Mesenchymal stem cell (in vitro differentiated cells and primary cell): Measurements from ENCODE around the gene UBR3.
A peak's percentile ranks its signal among the peaks of the same experiment; 100 is the strongest.

Source experiments
- DNase-seq: peaks from one replicate; pipeline ENCODE4 v3.0.0-alpha.2; 2013
- H2AFZ ChIP-seq: one replicate; pipeline ENCODE4 v1.6.1; 2013; ENCODE audit warnings: low read depth, mild to moderate bottlenecking, control low read depth, inconsistent platforms, low read length, moderate library complexity
- H2AK5ac ChIP-seq: 2 replicates; pipeline ENCODE4 v1.6.1; 2013; ENCODE audit warnings: low read length, moderate library complexity, mild to moderate bottlenecking, inconsistent platforms; ENCODE audit not compliant: severe bottlenecking
- H2BK120ac ChIP-seq: one replicate; pipeline ENCODE4 v1.6.1; 2013; ENCODE audit warnings: low read depth, mild to moderate bottlenecking, inconsistent platforms, low read length, moderate library complexity
- H2BK12ac ChIP-seq, 2 experiments: one replicate each; pipeline ENCODE4 v1.6.1; 2013; ENCODE audit warnings: inconsistent platforms in 2 of 2, low read length in 2 of 2, mild to moderate bottlenecking in 2 of 2, moderate library complexity in 2 of 2, control low read depth in 1 of 2
- H2BK15ac ChIP-seq: one replicate; pipeline ENCODE4 v1.6.1; 2013; ENCODE audit warnings: mild to moderate bottlenecking, low read depth, inconsistent platforms; ENCODE audit not compliant: poor library complexity, severe bottlenecking
- H2BK5ac ChIP-seq: 2 replicates; pipeline ENCODE4 v1.6.1; 2013; ENCODE audit warnings: low read depth, mild to moderate bottlenecking, low read length, control low read depth, inconsistent platforms; ENCODE audit not compliant: poor library complexity, severe bottlenecking
- H3K14ac ChIP-seq, 2 experiments: one replicate each; pipeline ENCODE4 v1.6.1; 2013; ENCODE audit warnings: inconsistent platforms in 2 of 2, low read length in 2 of 2, control low read depth in 1 of 2, mild to moderate bottlenecking in 1 of 2, moderate library complexity in 1 of 2
- H3K18ac ChIP-seq, 2 experiments: one replicate each; pipeline ENCODE4 v1.6.1; 2013; ENCODE audit warnings: inconsistent platforms in 2 of 2, low read length in 2 of 2, control low read depth in 1 of 2, low read depth in 1 of 2, mild to moderate bottlenecking in 1 of 2
- H3K23ac ChIP-seq, 2 experiments: one replicate each; pipeline ENCODE4 v1.6.1; 2013; ENCODE audit warnings: inconsistent platforms in 2 of 2, low read length in 2 of 2, mild to moderate bottlenecking in 2 of 2, moderate library complexity in 2 of 2, control low read depth in 1 of 2
- H3K27ac ChIP-seq: 2 replicates; pipeline ENCODE4 v1.5.1; 2013; ENCODE audit warnings: mild to moderate bottlenecking, moderate library complexity, low read length, control low read depth, inconsistent platforms; ENCODE audit not compliant: poor library complexity, severe bottlenecking
- H3K27me3 ChIP-seq, 2 experiments: 2 replicates each; pipeline versions ENCODE4 v1.6.1 to v1.7.0; 2013; ENCODE audit warnings: low read length in 2 of 2, mild to moderate bottlenecking in 2 of 2, moderate library complexity in 2 of 2, control low read depth in 1 of 2, inconsistent platforms in 1 of 2; ENCODE audit not compliant: control insufficient read depth in 1 of 2, insufficient read depth in 1 of 2
- H3K36me3 ChIP-seq, 2 experiments: 2 replicates each; pipeline versions ENCODE4 v1.6.1 to v1.7.0; 2013; ENCODE audit warnings: low read length in 2 of 2, control low read depth in 1 of 2, inconsistent platforms in 1 of 2, low read depth in 1 of 2, mild to moderate bottlenecking in 1 of 2; ENCODE audit not compliant: insufficient read depth in 2 of 2, control insufficient read depth in 1 of 2
- H3K4ac ChIP-seq, 2 experiments: one replicate each; pipeline ENCODE4 v1.6.1; 2013; ENCODE audit warnings: inconsistent platforms in 2 of 2, low read length in 2 of 2, mild to moderate bottlenecking in 2 of 2, moderate library complexity in 2 of 2, control low read depth in 1 of 2, low read depth in 1 of 2
- H3K4me1 ChIP-seq: 2 replicates; pipeline ENCODE4 v1.6.1; 2013; ENCODE audit warnings: low read depth, low read length, control low read depth; ENCODE audit not compliant: control insufficient read depth, insufficient read depth
- H3K4me2 ChIP-seq: 2 replicates; pipeline ENCODE4 v1.6.1; 2013; ENCODE audit warnings: low read length, mild to moderate bottlenecking, inconsistent platforms; ENCODE audit not compliant: poor library complexity, severe bottlenecking
- H3K4me3 ChIP-seq, 2 experiments: 2 replicates each; pipeline versions ENCODE4 v1.5.1 to v1.7.0; 2013; ENCODE audit warnings: low read length in 2 of 2, mild to moderate bottlenecking in 2 of 2, control low read depth in 1 of 2, low read depth in 1 of 2; ENCODE audit not compliant: insufficient read depth in 1 of 2
- H3K79me1 ChIP-seq: replicated peaks from 2 replicates; pipeline ENCODE4 v1.6.1; 2013; ENCODE audit warnings: mild to moderate bottlenecking, control low read depth, low read length, inconsistent platforms; ENCODE audit not compliant: poor library complexity, severe bottlenecking
- H3K9ac ChIP-seq: 2 replicates; pipeline ENCODE4 v1.7.0; 2013; ENCODE audit warnings: mild to moderate bottlenecking, low read length, moderate library complexity
- H3K9me3 ChIP-seq: 2 replicates; pipeline ENCODE4 v1.7.0; 2013; ENCODE audit warnings: mild to moderate bottlenecking, low read length; ENCODE audit not compliant: control insufficient read depth
- H4K8ac ChIP-seq: one replicate; pipeline ENCODE4 v1.6.1; 2013; ENCODE audit warnings: inconsistent platforms, mild to moderate bottlenecking, low read length, moderate library complexity
- H4K91ac ChIP-seq: one replicate; pipeline ENCODE4 v1.6.1; 2013; ENCODE audit warnings: mild to moderate bottlenecking, low read length, inconsistent platforms
- WGBS: methylation state at CpG from one replicate; pipeline ENCODE4 v1.1.7; 2013; ENCODE audit warnings: mixed read lengths; 5-methylcytosine and 5-hydroxymethylcytosine counted together

UBR3 gene

GRCh38 chr2:170022692-170023091 is 195.4 kb downstream of the UBR3 start:
- no peaks in the 10 kb centered on the region for H3K4me1 ChIP-seq

GRCh38 chr2:170024721-170025120 is 197.5 kb downstream of the UBR3 start:
- DNase-seq, result no peak
- no peak overlapping the region for H4K91ac ChIP-seq
- no peak overlapping the region for H2BK15ac ChIP-seq
- no peak overlapping the region for H3K4me3 ChIP-seq
- H2AFZ ChIP-seq, result no peak overlapping the region
- no peak overlapping the region for H2BK5ac ChIP-seq
- H3K9me3 ChIP-seq, result no peaks in the 10 kb centered on the region
- H2AK5ac ChIP-seq, result no peak overlapping the region
- no peaks in the 10 kb centered on the region for H3K79me1 ChIP-seq
- 100% methylated on average over 1 of the region's 1 CpG for WGBS
- H3K27me3 ChIP-seq, result no peaks in the 10 kb centered on the region
- peaks cover 0 to 11% of the 10 kb centered on the region in 2 experiments for H3K36me3 ChIP-seq
- no peak overlapping the region for H4K8ac ChIP-seq
- no peak overlapping the region for H3K14ac ChIP-seq
- no peak overlapping the region for H3K9ac ChIP-seq
- H3K4ac ChIP-seq, result no peak overlapping the region
- no peak overlapping the region for H2BK120ac ChIP-seq
- no peak overlapping the region for H3K23ac ChIP-seq
- no peaks in the 10 kb centered on the region for H3K4me1 ChIP-seq
- no peak overlapping the region for H3K4me2 ChIP-seq
- H2BK12ac ChIP-seq, result no peak overlapping the region
- no peak overlapping the region for H3K27ac ChIP-seq
- H3K18ac ChIP-seq, result no peak overlapping the region

More at GRCh38 chr2:170022692-170023091, 195.4 kb downstream of the UBR3 start:
- no peak overlapping the region for H3K27ac ChIP-seq
- H3K79me1 ChIP-seq, result no peaks in the 10 kb centered on the region
- no peaks in the 10 kb centered on the region for H3K27me3 ChIP-seq
- H3K18ac ChIP-seq, result no peak overlapping the region
- peak; percentile 80 for DNase-seq
- no peak overlapping the region for H3K9ac ChIP-seq
- H2BK15ac ChIP-seq, result no peak overlapping the region
- no peak overlapping the region for H2AK5ac ChIP-seq
- no peak overlapping the region for H4K8ac ChIP-seq
- H4K91ac ChIP-seq, result no peak overlapping the region
- no peak overlapping the region for H3K4ac ChIP-seq
- H2BK120ac ChIP-seq, result no peak overlapping the region
- no peak overlapping the region for H3K4me3 ChIP-seq
- H3K36me3 ChIP-seq, result no peaks in the 10 kb centered on the region
- no peak overlapping the region for H3K4me2 ChIP-seq
- H2AFZ ChIP-seq, result no peak overlapping the region
- H3K9me3 ChIP-seq, result no peaks in the 10 kb centered on the region
- H2BK5ac ChIP-seq, result no peak overlapping the region
- no peak overlapping the region for H3K23ac ChIP-seq
- no peak overlapping the region for H3K14ac ChIP-seq
- H2BK12ac ChIP-seq, result no peak overlapping the region

GRCh38 chr2:170025223-170025622 is 198.0 kb downstream of the UBR3 start:
- no peak for DNase-seq
- H3K4me3 ChIP-seq, result no peak overlapping the region
- WGBS, result 97% methylated on average over 2 of the region's 2 CpGs

GRCh38 chr2:170026361-170026760 is 199.1 kb downstream of the UBR3 start:
- no CpG with 5 or more reads among the region's 1 CpG for WGBS
- Histone ChIP-seq H3K36me3 (peaks cover 3 to 25% of the 10 kb centered on the region in 2 experiments), H2AK5ac (no peak overlapping the region), H2BK15ac (no peak overlapping the region), H4K8ac (no peak overlapping the region), H3K4me1 (no peaks in the 10 kb centered on the region), H2BK5ac (no peak overlapping the region), H3K14ac (no peak overlapping the region), H3K4ac (no peak overlapping the region), H4K91ac (no peak overlapping the region), H3K23ac (no peak overlapping the region), H3K4me3 (no peak overlapping the region), H2BK120ac (no peak overlapping the region), H3K9ac (no peak overlapping the region), H3K27ac (no peak overlapping the region), H3K79me1 (no peaks in the 10 kb centered on the region), H3K4me2 (no peak overlapping the region), H2AFZ (no peak overlapping the region), H3K9me3 (no peaks in the 10 kb centered on the region), H3K18ac (no peak overlapping the region), H2BK12ac (no peak overlapping the region), H3K27me3 (no peaks in the 10 kb centered on the region)
- no peak for DNase-seq

More at GRCh38 chr2:170025223-170025622, 198.0 kb downstream of the UBR3 start:
- Histone ChIP-seq H3K9me3 (no peaks in the 10 kb centered on the region), H3K79me1 (no peaks in the 10 kb centered on the region), H3K23ac (no peak overlapping the region), H2BK5ac (no peak overlapping the region), H3K18ac (no peak overlapping the region), H3K27ac (no peak overlapping the region), H2AK5ac (no peak overlapping the region), H2BK120ac (no peak overlapping the region), H3K4me2 (no peak overlapping the region), H2BK12ac (no peak overlapping the region), H3K27me3 (no peaks in the 10 kb centered on the region), H3K4ac (no peak overlapping the region), H4K91ac (no peak overlapping the region), H3K14ac (no peak overlapping the region), H4K8ac (no peak overlapping the region), H3K9ac (no peak overlapping the region), H2BK15ac (no peak overlapping the region), H2AFZ (no peak overlapping the region), H3K4me1 (no peaks in the 10 kb centered on the region), H3K36me3 (peaks cover 0 to 16% of the 10 kb centered on the region in 2 experiments)
